Left forelimb (tissue), 1 donor: ENCODE measurements around the gene ACOX2.

Source experiments
- DNase-seq: peaks from one replicate; pipeline ENCODE4 v3.0.0-alpha.2; 2018; ENCODE audit warnings: low spot score

Gene ACOX2

GRCh38 chr3:58502872-58503271, 34.1 kb downstream of the ACOX2 start:
- DNase-seq: no peak

GRCh38 chr3:58497097-58497496, 39.9 kb downstream of the ACOX2 start:
- no peak for DNase-seq

- DNase-seq: no peak
Measured at GRCh38 chr3:58496206-58496857, 40.7 kb downstream of the ACOX2 start.

- DNase-seq: no peak
Measured at GRCh38 chr3:58495101-58495500, 41.9 kb downstream of the ACOX2 start.

GRCh38 chr3:58494107-58494506, 42.9 kb downstream of the ACOX2 start:
- no peak for DNase-seq

- no peak for DNase-seq
Measured at GRCh38 chr3:58492494-58492905, 44.5 kb downstream of the ACOX2 start.

- DNase-seq: peak; percentile 97
Measured at GRCh38 chr3:58491506-58492402, 45.2 kb downstream of the ACOX2 start, which contains the start of gene KCTD6. TSS of gene KCTD6 (plus strand) at chr3:58492096. CDS start at chr3:58498756, 6,660 bp downstream.

GRCh38 chr3:58490860-58491501, 46.0 kb downstream of the ACOX2 start:
- no peak for DNase-seq

GRCh38 chr3:58488967-58489366, 48.0 kb downstream of the ACOX2 start:
- DNase-seq: no peak

- DNase-seq: no peak
Measured at GRCh38 chr3:58487140-58487886, 49.7 kb downstream of the ACOX2 start.

- no peak for DNase-seq
Measured at GRCh38 chr3:58485801-58486435, 51.1 kb downstream of the ACOX2 start.

- DNase-seq: no peak
Measured at GRCh38 chr3:58484722-58485069, 52.3 kb downstream of the ACOX2 start.

- no peak for DNase-seq
Measured at GRCh38 chr3:58484045-58484721, 52.8 kb downstream of the ACOX2 start.

GRCh38 chr3:58482917-58483636, 53.9 kb downstream of the ACOX2 start:
- DNase-seq: no peak

GRCh38 chr3:58480309-58480708, 56.7 kb downstream of the ACOX2 start:
- no peak for DNase-seq

- DNase-seq: no peak
Measured at GRCh38 chr3:58478781-58479180, 58.2 kb downstream of the ACOX2 start.

- no peak for DNase-seq
Measured at GRCh38 chr3:58474967-58475578, 61.9 kb downstream of the ACOX2 start.

- DNase-seq: no peak
Measured at GRCh38 chr3:58474348-58474911, 62.6 kb downstream of the ACOX2 start.

GRCh38 chr3:58473275-58473674, 63.7 kb downstream of the ACOX2 start:
- DNase-seq: no peak
